HG03520 (cell line): ENCODE results near the gene SLC6A12.
"Not testable (repeated sequence)": the region's sequence is repeated elsewhere in the genome, so short reads cannot be mapped to it uniquely, and the experiment has no call there.

Source experiments
- ATAC-seq: cut with Tn5 transposase; IDR thresholded peaks from one replicate; pipeline ENCODE4 v1.9.1; 2021; ENCODE audit warnings: mild to moderate bottlenecking, moderate library complexity; ENCODE audit not compliant: unreplicated experiment

Gene SLC6A12

GRCh38 chr12:218728-219590 lies 5.0 kb upstream of the SLC6A12 start:
- no peak for ATAC-seq

- ATAC-seq, result no peak
These were observed 4.3 kb upstream of the SLC6A12 start for GRCh38 chr12:218221-218620.

- not testable (repeated sequence) for ATAC-seq
These were observed 3.1 kb upstream of the SLC6A12 start for GRCh38 chr12:217029-217428.

DNA sequence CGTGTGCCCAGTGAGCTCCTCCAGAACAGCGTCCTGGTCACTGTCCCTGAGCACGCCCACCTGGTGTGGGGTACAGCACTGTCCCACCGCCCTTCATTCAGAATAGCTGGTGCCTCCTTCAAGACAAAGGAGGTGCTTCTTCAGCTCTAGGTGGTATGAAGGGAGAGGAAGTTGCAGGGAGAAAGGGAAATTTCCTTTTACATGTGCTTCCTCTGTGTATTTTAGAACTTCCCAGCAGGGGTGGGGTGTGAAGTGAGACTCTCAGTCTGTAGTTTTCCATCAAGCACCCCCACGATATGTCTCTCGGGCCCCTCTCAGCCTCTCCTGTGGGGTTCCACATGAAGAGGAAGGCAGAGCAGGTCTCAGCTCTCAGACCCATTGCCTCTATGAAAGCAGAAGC lies 1.2 kb upstream of the SLC6A12 start:
- ATAC-seq, result no peak

DNA sequence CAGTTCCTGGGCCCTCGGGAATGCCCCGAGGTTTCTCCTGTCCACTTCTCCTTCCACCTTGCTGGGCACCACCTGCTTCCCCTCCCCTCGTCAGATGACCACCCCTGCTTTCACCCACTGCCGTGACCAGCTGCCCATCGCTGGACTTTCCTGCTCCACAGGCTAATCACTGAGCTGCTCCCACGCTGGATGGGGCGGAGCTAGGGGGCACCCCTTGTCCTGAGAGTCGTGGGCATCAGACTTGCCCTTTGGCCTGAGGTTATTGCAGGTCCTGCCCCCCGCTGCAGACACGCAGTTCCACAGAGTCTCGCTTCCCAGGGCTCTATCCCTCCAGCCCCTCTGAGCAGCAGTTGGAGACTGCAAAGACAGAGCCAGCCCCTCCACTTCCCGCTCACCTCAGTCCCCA lies 427 bp downstream of the SLC6A12 start:
- ATAC-seq, result no peak

GRCh38 chr12:212715-213526 lies 1.0 kb downstream of the SLC6A12 start:
- no peak for ATAC-seq

DNA sequence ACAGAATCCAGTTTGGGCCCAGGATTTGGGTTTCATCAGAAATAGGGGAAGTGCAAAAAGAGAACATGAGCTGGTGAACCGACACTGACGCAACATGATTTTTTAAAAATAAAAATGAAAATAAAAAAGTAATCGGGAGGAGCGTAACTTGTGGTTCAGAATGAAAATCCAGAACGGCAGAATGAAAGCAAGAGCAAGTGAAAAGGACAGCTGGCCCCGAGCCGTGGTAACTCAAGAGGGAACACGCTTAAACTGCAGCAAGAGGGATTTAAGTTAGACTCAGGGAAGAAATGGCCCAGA lies 1.6 kb downstream of the SLC6A12 start:
- ATAC-seq, result no peak

- no peak for ATAC-seq
These were observed 2.1 kb downstream of the SLC6A12 start for GRCh38 chr12:211639-212414.

DNA sequence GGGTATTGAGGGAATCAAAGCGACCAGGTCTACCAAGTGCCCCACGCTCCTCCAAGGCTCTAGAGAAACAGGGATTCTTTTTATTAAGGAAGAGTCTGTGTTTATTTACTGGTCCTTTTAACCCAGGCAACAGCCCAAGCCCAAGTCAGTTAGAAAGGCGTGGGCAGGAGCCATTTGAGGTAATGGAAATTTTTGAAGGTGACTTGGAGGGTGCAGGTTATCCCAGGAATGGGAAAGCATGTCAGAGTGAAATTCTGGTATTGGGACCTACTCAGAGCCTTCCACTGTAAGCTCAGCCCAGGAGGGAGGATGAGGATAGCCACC lies 2.9 kb downstream of the SLC6A12 start:
- no peak for ATAC-seq

- ATAC-seq, result no peak
These were observed 3.4 kb downstream of the SLC6A12 start for GRCh38 chr12:210277-211141.

DNA sequence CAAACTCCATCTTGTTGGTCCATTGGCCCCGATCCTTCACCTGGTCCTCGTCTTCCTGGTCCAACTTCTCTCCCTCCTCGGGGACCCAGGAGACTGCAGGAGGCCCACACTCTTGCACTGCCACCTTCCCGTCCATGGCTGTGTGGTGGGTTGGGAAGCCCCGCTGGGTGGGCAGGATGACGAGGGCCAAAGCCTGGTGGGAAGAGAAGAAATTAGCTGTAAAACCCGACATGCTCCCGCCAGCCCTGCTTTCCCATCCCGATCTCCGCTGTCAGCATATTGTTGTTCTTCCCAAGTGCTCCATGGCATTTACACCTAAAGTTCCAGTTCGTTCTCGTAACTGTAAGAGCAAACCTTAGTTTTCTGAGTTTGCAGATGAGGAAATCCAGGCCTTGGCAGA lies 4.1 kb downstream of the SLC6A12 start:
- ATAC-seq, result no peak

DNA sequence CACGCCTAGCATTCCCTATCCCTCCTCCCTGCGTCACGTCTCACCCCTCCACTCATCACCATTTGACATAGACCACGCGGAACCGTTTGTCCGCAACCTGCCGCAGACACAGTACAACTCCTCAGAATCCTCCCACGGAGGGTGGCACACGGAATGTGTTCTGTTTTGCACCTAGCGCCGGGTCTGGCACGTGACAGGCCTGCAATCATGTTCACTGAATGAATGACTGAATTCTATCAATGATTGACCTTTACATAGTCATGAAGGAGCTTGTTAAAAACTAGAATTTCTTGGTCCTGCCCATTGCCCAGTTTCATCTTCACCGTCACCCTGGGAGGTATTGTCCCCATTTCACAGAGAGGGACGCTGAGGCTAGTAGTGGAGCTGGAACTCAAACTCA lies 4.7 kb downstream of the SLC6A12 start:
- no peak for ATAC-seq

DNA sequence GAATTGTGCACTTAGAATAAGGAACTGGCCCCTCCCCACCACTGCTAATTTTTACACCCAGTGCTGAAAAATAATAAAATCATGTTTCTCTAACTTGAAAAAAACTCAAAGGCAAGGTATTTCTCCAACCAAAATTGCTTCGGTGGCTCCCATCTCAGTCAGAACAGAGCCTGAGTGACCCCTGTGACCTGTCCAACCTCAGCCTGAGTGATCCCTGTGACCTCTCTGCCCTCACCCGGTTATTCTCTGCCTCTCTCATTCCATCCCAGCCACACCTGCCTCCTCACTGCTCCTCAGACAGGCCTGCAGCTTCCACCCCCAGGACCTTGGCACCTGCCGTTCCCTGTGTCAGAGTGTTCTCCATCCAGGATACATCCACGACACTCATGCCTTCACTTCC lies 5.1 kb downstream of the SLC6A12 start:
- ATAC-seq, result no peak

DNA sequence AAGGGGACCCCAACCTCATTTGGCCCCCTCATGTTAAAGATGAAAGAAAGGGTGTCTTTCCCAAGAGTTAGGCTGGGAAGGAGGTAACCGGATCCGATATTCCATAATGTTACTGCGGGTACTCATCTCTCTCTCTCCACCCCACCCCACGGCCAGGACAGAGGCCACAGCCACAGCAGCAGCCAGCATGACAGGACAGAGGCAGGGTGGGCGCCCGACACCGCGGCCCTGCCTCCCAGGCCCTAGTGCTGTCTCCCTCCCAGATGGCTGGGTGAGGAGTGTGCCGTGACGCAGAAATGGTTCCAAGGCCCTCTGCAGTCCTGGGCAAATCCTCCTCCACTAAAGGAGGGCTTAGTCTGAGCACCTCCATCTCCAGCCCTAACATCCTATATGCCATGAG lies 6.2 kb downstream of the SLC6A12 start:
- ATAC-seq, result no peak

- no peak for ATAC-seq
These were observed 7.1 kb downstream of the SLC6A12 start for GRCh38 chr12:206746-207440.

DNA sequence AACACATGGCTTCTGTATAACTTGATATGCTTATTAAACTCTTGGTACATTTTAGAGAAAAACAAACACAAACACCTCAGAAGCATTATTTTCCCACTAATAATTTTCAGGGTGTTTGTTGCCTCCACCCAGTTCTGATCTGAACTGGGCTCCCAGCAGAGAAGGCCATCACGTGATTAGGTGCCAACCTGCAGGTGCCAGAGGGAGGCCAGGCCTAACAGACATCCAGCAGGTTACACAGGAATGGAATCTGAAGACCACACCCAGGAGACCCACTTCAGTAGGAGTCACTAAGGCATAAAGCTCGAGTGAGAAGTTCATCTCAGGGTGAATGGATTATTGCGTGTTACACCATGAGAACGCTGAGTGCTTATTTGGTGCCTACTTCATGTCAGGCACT lies 8.9 kb downstream of the SLC6A12 start:
- no peak for ATAC-seq

DNA sequence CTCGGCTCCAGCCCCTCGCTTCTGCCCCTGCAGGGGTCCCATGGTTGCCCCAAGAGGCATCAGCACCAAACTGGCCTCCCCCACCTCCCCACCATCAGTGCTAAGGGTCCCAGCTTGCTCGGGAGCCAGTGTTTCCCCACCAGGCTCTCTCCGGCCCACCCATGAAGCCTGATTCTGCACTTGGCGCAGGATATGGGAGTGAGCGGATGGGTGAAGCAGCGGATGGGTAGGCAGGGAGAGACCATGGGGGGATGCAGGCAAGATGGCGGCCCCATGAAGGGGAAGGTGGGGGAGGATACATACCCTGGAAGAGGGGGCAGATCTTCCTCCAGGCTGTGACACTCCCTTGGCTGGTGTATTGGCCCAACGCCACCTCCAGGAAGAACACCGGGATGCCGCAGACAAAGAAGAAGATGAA lies 9.7 kb downstream of the SLC6A12 start:
- ATAC-seq, result no peak

DNA sequence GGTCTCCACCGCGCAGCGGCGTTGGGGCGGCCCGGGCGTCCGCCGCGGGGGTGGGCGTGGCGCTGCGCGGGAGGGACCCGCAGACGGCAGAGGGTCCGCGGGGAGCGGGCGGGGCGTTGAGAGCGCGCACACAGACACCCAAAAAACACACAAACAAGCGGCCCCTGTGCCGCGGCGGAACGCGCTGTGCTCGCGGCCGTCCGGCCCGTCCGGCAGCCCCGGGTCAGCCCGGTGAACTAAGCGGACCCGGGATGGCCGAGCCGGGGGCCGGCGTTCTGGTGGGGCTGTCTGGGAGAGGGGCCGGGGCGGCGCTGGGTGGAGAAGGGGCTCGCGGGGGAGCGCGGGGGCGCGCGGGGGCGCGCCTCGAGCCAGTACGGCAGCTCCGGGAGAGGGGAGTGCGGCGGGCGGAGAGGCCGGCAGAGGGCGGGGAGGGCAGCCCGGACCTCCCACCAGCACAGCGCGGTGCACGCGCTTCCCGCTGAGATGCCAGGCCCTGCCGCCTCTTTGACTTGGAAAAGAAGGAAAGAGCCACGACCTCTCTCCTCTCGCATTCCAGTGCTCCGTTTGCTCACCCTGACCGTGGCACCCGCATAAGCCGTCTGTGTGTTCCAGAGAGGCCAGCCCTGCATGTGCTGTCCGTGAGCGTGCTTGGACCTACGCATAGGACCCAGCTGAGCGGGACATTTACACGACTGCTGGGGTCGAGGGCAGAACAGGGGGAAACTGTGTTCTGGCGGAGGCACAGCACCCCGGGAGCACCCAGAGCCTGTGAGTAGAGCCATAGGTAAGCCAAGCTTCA lies 10.3 kb downstream of the SLC6A12 start:
- ATAC-seq, result no peak

- ATAC-seq, result no peak
These were observed 10.9 kb downstream of the SLC6A12 start for GRCh38 chr12:203074-203461.
